ENCODE data around the gene CFLAR. TPM values are rescaled to one million over a fixed set of nuclear protein-coding genes. Genes with fewer than 3 reads are reported as not detected.

The CFLAR gene
- total and polyA plus RNA-seq, 2 of the 13 experiments (the other 11 are each of a cell fraction or from before 2014, with no cell fraction given): 43.8 to 92.1 TPM

DNA sequence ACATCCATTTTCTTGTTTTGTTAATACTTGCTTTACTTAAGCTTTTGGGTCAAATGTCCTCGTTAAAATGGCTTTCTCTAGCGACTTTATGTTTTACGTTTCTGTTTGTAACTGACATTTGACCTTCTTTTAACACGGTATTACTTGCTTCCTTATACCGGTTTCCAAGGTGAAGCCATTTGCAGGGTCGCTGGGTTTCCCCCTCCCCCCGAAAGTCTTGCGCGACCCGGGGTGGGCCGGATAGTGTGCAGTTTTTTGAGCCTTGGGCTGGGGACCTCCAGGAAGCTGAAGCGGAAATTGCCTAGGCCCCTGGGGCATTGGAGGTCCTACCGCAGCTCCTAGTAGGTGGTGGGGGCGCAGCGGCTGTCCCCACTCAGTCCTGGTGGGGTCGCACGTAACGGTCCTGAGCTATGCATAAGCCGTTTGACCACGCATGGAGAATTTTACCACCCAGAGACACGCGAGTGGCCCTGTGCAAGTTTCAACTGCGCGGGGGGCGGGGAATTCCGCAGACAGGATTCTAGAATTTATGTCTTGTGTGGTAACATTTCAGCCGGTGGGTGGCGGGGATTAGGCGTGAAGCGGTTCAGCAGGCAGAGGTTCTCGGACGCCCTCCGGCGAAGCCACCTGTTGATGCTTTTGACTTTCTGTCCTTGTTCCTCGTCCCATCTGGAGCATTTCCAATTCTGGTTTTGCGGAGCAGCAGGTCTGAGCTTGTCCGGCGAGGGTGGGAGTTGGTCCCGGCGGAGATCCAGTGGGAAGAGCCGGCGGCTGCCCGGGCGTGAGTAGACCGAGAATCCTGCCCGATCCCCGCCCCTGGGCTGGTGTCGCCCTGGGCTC, 2.4 kb downstream of the CFLAR start (continued):
- 0 out of 2 replicates have a peak, but pooled peaks have one; percentile 53 for TF ChIP-seq ZNF563 (CRISPR knock-in tag; IDR thresholded peaks at IDR 0.05)
- peak; percentile 73 for TF ChIP-seq HNF1B (CRISPR knock-in tag; IDR thresholded peaks at IDR 0.05)
- TF ChIP-seq, protein P1, sequence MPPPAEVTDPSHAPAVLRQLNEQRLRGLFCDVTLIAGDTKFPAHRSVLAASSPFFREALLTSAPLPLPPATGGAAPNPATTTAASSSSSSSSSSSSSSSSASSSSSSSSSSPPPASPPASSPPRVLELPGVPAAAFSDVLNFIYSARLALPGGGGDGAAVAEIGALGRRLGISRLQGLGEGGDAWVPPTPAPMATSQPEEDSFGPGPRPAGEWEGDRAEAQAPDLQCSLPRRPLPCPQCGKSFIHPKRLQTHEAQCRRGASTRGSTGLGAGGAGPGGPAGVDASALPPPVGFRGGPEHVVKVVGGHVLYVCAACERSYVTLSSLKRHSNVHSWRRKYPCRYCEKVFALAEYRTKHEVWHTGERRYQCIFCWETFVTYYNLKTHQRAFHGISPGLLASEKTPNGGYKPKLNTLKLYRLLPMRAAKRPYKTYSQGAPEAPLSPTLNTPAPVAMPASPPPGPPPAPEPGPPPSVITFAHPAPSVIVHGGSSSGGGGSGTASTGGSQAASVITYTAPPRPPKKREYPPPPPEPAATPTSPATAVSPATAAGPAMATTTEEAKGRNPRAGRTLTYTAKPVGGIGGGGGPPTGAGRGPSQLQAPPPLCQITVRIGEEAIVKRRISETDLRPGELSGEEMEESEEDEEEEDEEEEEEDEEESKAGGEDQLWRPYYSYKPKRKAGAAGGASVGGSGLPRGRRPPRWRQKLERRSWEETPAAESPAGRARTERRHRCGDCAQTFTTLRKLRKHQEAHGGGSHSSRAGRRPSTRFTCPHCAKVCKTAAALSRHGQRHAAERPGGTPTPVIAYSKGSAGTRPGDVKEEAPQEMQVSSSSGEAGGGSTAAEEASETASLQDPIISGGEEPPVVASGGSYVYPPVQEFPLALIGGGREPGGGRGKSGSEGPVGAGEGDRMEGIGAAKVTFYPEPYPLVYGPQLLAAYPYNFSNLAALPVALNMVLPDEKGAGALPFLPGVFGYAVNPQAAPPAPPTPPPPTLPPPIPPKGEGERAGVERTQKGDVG (CRISPR knock-in tag; IDR thresholded peaks at IDR 0.05; ENCODE audit: borderline replicate concordance): peak; percentile 76; the same call in 1 of the 2 replicates
- TF ChIP-seq ZNF354B (CRISPR knock-in tag; IDR thresholded peaks at IDR 0.05): no peak
- TF ChIP-seq ZNF782 (CRISPR knock-in tag; IDR thresholded peaks at IDR 0.05; ENCODE audit: borderline replicate concordance): peak; percentile 97; the same call in 1 of the 2 replicates
- TF ChIP-seq ZNF431 (CRISPR knock-in tag; IDR thresholded peaks at IDR 0.05; ENCODE audit: borderline replicate concordance, low read depth): no peak
- peak; percentile 88 for TF ChIP-seq FOXC1 (CRISPR knock-in tag; IDR thresholded peaks at IDR 0.05; ENCODE audit: borderline replicate concordance)
- TF ChIP-seq ZBTB3 (CRISPR knock-in tag; IDR thresholded peaks at IDR 0.05; ENCODE audit: borderline replicate concordance, low read depth): peak; percentile 95
- peak; percentile 47; the same call in 1 of the 2 replicates for TF ChIP-seq GZF1 (CRISPR knock-in tag; IDR thresholded peaks at IDR 0.05)
- TF ChIP-seq ZNF510 (CRISPR knock-in tag; IDR thresholded peaks at IDR 0.05; ENCODE audit: low read depth): peak; percentile 96
- TF ChIP-seq, protein P2, sequence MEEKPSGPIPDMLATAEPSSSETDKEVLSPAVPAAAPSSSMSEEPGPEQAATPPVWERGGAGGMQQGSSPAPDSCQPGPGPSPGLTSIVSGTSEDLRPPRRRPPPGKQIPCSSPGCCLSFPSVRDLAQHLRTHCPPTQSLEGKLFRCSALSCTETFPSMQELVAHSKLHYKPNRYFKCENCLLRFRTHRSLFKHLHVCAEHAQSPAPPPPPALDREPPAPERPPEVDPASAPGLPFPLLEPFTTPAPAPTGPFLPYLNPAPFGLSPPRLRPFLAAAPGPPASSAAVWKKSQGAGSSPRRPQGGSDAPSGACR (CRISPR knock-in tag; IDR thresholded peaks at IDR 0.05): no peak
- TF ChIP-seq ZBTB33 (CRISPR knock-in tag; IDR thresholded peaks at IDR 0.05): peak; percentile 37; the same call in 1 of the 2 replicates
- TF ChIP-seq ZNF747 (CRISPR knock-in tag; IDR thresholded peaks at IDR 0.05; ENCODE audit: borderline replicate concordance): 0 out of 2 replicates have a peak, but pooled peaks have one; percentile 38
- TF ChIP-seq ZNF703 (CRISPR knock-in tag; IDR thresholded peaks at IDR 0.05; ENCODE audit: borderline replicate concordance): no peak
- no peak; the same call in 1 of the 2 replicates for TF ChIP-seq MLXIP (CRISPR knock-in tag; IDR thresholded peaks at IDR 0.05; ENCODE audit: borderline replicate concordance)
- no peak for TF ChIP-seq CEBPB (IDR thresholded peaks at IDR 0.05; ENCODE audit: borderline replicate concordance, low read depth, low read length)
